Measurements from ENCODE around the gene RAI2.

DNA sequence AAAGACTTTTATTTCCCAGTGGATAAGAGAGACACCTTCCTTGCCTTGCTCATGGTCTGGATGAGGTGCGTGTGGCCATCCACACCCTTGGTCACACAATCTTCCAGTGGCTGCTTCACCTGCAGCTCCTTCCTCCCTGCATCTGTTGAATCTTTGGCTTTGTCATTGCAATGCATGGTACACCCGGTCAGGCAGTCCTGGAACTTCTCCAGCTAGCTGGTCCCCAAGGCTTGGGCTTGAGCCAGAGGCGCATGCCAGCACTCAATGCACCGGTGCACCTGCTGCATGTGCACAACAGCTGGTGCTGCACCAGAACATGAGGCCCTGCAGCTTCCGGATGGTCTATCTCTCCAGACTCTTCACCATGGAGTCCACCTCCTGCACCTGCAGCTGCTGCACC lies 92.1 kb downstream of the RAI2 start:
- TF ChIP-seq EZH2 (IDR thresholded peaks at IDR 0.05) (no peak), POLR2AphosphoS5 (IDR thresholded peaks at IDR 0.05; ENCODE audit: borderline replicate concordance, low read depth, low read length) (no peak)
